Caco-2 (cell line): ENCODE data around the gene BCAN. TPM values are rescaled to one million over a fixed set of nuclear protein-coding genes. Genes with fewer than 3 reads are reported as not detected.

Experiments used
- BruUV-seq: library from RNA; stranded (reverse); fragments of 400-500 nt; replicated peaks from 2 replicates; lab custom pipeline; 2021; lab: Mats Ljungman, UMichigan
- CTCF ChIA-PET: fragments of 300-600 bp; sonication (Branson Sonifier 250); formaldehyde crosslinking; loops from one replicate; lab custom pipeline; 2022; ENCODE audit warnings: antibody characterized with exemption; lab: Charles Lee
- POLR2A ChIA-PET: fragments of 300-600 bp; sonication (Branson Sonifier 250); formaldehyde crosslinking; loops from one replicate; lab custom pipeline; 2022; ENCODE audit warnings: antibody characterized with exemption; lab: Charles Lee
- DNase-seq, 2 experiments: peaks; one replicate each; pipeline versions ENCODE4 v3.0.0 to v3.0.0-alpha.2; 2020 to 2022
- H3K27me3 ChIP-seq: replicated peaks from 2 replicates; pipeline ENCODE4 v1.6.0; 2011; ENCODE audit warnings: low read length; ENCODE audit not compliant: control insufficient read depth, insufficient read depth
- H3K36me3 ChIP-seq: 2 replicates; pipeline ENCODE4 v1.5.1; 2011; ENCODE audit warnings: low read length; ENCODE audit not compliant: control insufficient read depth, insufficient read depth
- H3K4me1 ChIP-seq: fragments of 250-450 bp; sonication (Bioruptor Pico); 2 replicates; pipeline ENCODE4 v1.5.1; 2020; ENCODE audit warnings: mild to moderate bottlenecking
- H3K4me3 ChIP-seq: 2 replicates; pipeline ENCODE4 v1.5.1; 2011; ENCODE audit warnings: low read depth, mild to moderate bottlenecking, control low read depth, low read length
- H3K9me3 ChIP-seq: fragments of 250-450 bp; sonication (Bioruptor Pico); 2 replicates; pipeline ENCODE4 v1.5.1; 2020; ENCODE audit warnings: mild to moderate bottlenecking, moderate library complexity
- H3K27ac Mint-ChIP-seq: one replicate; pipeline ENCODE4 v1.8.0; 2022; ENCODE audit warnings: mixed read lengths; ENCODE audit not compliant: unreplicated experiment
- H3K27me3 Mint-ChIP-seq: one replicate; pipeline ENCODE4 v1.8.0; 2022; ENCODE audit warnings: mixed read lengths; ENCODE audit not compliant: insufficient read depth, unreplicated experiment
- H3K36me3 Mint-ChIP-seq: one replicate; pipeline ENCODE4 v1.8.0; 2022; ENCODE audit warnings: mild to moderate bottlenecking, mixed read lengths; ENCODE audit not compliant: insufficient read depth, unreplicated experiment
- H3K4me1 Mint-ChIP-seq: one replicate; pipeline ENCODE4 v1.8.0; 2022; ENCODE audit warnings: low read depth, mixed read lengths; ENCODE audit not compliant: unreplicated experiment
- H3K4me3 Mint-ChIP-seq: one replicate; pipeline ENCODE4 v1.8.0; 2022; ENCODE audit warnings: mild to moderate bottlenecking, moderate library complexity, mixed read lengths; ENCODE audit not compliant: unreplicated experiment
- H3K9me3 Mint-ChIP-seq: one replicate; pipeline ENCODE4 v1.8.0; 2022; ENCODE audit warnings: mixed read lengths; ENCODE audit not compliant: unreplicated experiment
- CTCF ChIP-seq, 2 experiments: fragments of 200-600 bp in 1 of 2; IDR thresholded peaks; 1 replicate in 1 of 2; 2 replicates in 1 of 2; pipeline versions ENCODE4 v1.5.1 to v1.8.0; 2011 to 2022; ENCODE audit warnings: antibody characterized with exemption in 1 of 2, control low read depth in 1 of 2, inconsistent platforms in 1 of 2, low read depth in 1 of 2, low read length in 1 of 2, mild to moderate bottlenecking in 1 of 2, moderate library complexity in 1 of 2; ENCODE audit not compliant: insufficient read depth in 1 of 2, severe bottlenecking in 1 of 2, unreplicated experiment in 1 of 2
- intact Hi-C: fragments of 100-400 bp; cut with micrococcal nuclease; formaldehyde crosslinking; loops from one replicate; pipeline ENCODE4 v1.10.0; 2022; ENCODE audit not compliant: unreplicated experiment
- total RNA-seq: library from RNA; stranded (reverse); gene quantifications from 2 replicates; pipeline ENCODE4 v1.2.3, GENCODE V29; 2022

Gene BCAN
- total RNA-seq, 1 experiment from 2014 or later: not detected

GRCh38 chr1:156676114-156676819 lies 34.4 kb downstream of the BCAN start:
- CTCF ChIA-PET: interaction anchor here (0.6 to 3.5 kb wide), 24 partner anchors 9 to 325 kb away, joined by 3 to 61 read pairs (median 5); partner anchors contain the start of genes CRABP2, HAPLN2, LRRC71 and MRPL24
- Histone ChIP-seq H3K4me1 (peaks cover 21% of the 10 kb centered on the region; the same call in 1 of the 2 replicates), H3K36me3 (no peaks in the 10 kb centered on the region), H3K9me3 (no peaks in the 10 kb centered on the region), H3K4me3 (peak overlapping the region; percentile 69), H3K27me3 (0 out of 2 replicates have a peak, but pooled peaks cover 2% of the 10 kb centered on the region)
- intact Hi-C loops: no loop called here
- peak overlapping the region; percentile 86 for H3K4me3 Mint-ChIP-seq
- no TSS peak for BruUV-seq
- H3K36me3 Mint-ChIP-seq: peaks cover 6% of the 10 kb centered on the region
- no peak overlapping the region for H3K27ac Mint-ChIP-seq
- no peak for TF ChIP-seq CTCF (IDR thresholded peaks at IDR 0.05; ENCODE audit: insufficient read depth in 1 of 2, low read depth in 1 of 2, low read length in 1 of 2, severe bottlenecking in 1 of 2, unreplicated experiment in 1 of 2)
- H3K27me3 Mint-ChIP-seq: peaks cover 8% of the 10 kb centered on the region
- no peak for DNase-seq
- peaks cover 3% of the 10 kb centered on the region for H3K4me1 Mint-ChIP-seq
- no peaks in the 10 kb centered on the region for H3K9me3 Mint-ChIP-seq
- POLR2A ChIA-PET: interaction anchor here (0.5 to 2.3 kb wide), 9 partner anchors 12 to 185 kb away, joined by 3 to 28 read pairs (median 4); partner anchors contain the start of genes CRABP2, ISG20L2, METTL25B and MRPL24

GRCh38 chr1:156676820-156677615 lies 35.1 kb downstream of the BCAN start, which contains the start of gene NES:
Gene NES (minus strand): TSS chr1:156677407. CDS start chr1:156677264, 143 bp downstream.
- peak; percentile 83 to 87 for DNase-seq
- ChIA-PET CTCF (interaction anchor here (0.6 to 3.5 kb wide), 24 partner anchors 10 to 324 kb away, joined by 3 to 61 read pairs (median 5); partner anchors contain the start of genes CRABP2, HAPLN2, LRRC71 and MRPL24), POLR2A (interaction anchor here (0.5 to 2.3 kb wide), 12 partner anchors 12 to 186 kb away, joined by 3 to 28 read pairs (median 4); partner anchors contain the start of genes CRABP2, ISG20L2, METTL25B and MRPL24)
- Mint-ChIP-seq H3K27ac (peak within 1 kb of the TSS; percentile 75), H3K36me3 (peaks cover 6% of the 10 kb centered on the region), H3K4me1 (no peaks in the 10 kb centered on the region), H3K27me3 (peaks cover 8% of the 10 kb centered on the region), H3K9me3 (no peaks in the 10 kb centered on the region), H3K4me3 (peak within 1 kb of the TSS; percentile 86)
- peak within 1 kb of the TSS; percentile 69 for H3K4me3 ChIP-seq
- H3K9me3 ChIP-seq: no peaks in the 10 kb centered on the region
- peaks cover 21% of the 10 kb centered on the region; the same call in 1 of the 2 replicates for H3K4me1 ChIP-seq
- no peak for TF ChIP-seq CTCF (IDR thresholded peaks at IDR 0.05; ENCODE audit: insufficient read depth in 1 of 2, low read depth in 1 of 2, low read length in 1 of 2, severe bottlenecking in 1 of 2, unreplicated experiment in 1 of 2)
- H3K27me3 ChIP-seq: 0 out of 2 replicates have a peak, but pooled peaks cover 2% of the 10 kb centered on the region
- TSS peak; percentile 64 for BruUV-seq
- no peaks in the 10 kb centered on the region for H3K36me3 ChIP-seq
- intact Hi-C loops: no loop called here
